Activated T-helper 1 cell treated with Interleukin-2 at 50 U/mL for 16 hours (primary cell): Measurements from ENCODE around the gene LAMC2.
"Not testable (repeated sequence)": the region's sequence is repeated elsewhere in the genome, so short reads cannot be mapped to it uniquely, and the experiment has no call there.

Source experiments
- DNase-seq: peaks from one replicate; pipeline ENCODE4 v3.0.0-alpha.2; 2020; ENCODE audit warnings: low read depth

The LAMC2 gene

GRCh38 chr1:183238071-183238470 lies 52.0 kb downstream of the LAMC2 start:
- no peak for DNase-seq

GRCh38 chr1:183239220-183239742 lies 53.2 kb downstream of the LAMC2 start:
- DNase-seq = no peak

DNA sequence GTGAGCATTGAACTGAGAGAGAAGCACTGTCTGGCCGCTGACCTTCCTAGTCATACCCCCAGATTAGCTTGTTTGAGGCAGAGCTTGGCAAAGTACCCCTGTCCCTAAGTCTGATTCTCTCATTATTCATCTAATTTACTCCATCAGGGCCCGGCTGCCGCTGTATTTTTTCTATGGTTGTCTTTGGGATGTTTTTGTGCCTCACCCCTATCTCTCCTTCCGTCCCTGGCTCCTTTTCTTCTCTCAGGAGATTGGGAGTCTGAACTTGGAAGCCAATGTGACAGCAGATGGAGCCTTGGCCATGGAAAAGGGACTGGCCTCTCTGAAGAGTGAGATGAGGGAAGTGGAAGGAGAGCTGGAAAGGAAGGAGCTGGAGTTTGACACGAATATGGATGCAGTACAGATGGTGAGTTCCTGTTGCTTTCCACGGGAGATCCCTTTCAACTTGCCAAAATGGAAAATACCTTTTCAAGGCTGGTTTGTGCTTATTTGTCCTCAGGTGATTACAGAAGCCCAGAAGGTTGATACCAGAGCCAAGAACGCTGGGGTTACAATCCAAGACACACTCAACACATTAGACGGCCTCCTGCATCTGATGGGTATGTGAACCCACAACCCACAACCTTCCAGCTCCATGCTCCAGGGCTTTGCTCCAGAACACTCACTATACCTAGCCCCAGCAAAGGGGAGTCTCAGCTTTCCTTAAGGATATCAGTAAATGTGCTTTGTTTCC lies 53.9 kb downstream of the LAMC2 start:
- DNase-seq = no peak

- DNase-seq = no peak
Observed at GRCh38 chr1:183240526-183240825, 54.4 kb downstream of the LAMC2 start.

GRCh38 chr1:183240853-183241252 lies 54.8 kb downstream of the LAMC2 start:
- not testable (repeated sequence) for DNase-seq

- no peak for DNase-seq
Observed at GRCh38 chr1:183241471-183241870, 55.4 kb downstream of the LAMC2 start.

GRCh38 chr1:183242556-183242955 lies 56.5 kb downstream of the LAMC2 start:
- DNase-seq = no peak

DNA sequence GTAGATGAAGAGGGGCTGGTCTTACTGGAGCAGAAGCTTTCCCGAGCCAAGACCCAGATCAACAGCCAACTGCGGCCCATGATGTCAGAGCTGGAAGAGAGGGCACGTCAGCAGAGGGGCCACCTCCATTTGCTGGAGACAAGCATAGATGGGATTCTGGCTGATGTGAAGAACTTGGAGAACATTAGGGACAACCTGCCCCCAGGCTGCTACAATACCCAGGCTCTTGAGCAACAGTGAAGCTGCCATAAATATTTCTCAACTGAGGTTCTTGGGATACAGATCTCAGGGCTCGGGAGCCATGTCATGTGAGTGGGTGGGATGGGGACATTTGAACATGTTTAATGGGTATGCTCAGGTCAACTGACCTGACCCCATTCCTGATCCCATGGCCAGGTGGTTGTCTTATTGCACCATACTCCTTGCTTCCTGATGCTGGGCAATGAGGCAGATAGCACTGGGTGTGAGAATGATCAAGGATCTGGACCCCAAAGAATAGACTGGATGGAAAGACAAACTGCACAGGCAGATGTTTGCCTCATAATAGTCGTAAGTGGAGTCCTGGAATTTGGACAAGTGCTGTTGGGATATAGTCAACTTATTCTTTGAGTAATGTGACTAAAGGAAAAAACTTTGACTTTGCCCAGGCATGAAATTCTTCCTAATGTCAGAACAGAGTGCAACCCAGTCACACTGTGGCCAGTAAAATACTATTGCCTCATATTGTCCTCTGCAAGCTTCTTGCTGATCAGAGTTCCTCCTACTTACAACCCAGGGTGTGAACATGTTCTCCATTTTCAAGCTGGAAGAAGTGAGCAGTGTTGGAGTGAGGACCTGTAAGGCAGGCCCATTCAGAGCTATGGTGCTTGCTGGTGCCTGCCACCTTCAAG lies 57.3 kb downstream of the LAMC2 start:
- DNase-seq = no peak

- DNase-seq = no peak
Observed at GRCh38 chr1:183244466-183244865, 58.4 kb downstream of the LAMC2 start.

DNA sequence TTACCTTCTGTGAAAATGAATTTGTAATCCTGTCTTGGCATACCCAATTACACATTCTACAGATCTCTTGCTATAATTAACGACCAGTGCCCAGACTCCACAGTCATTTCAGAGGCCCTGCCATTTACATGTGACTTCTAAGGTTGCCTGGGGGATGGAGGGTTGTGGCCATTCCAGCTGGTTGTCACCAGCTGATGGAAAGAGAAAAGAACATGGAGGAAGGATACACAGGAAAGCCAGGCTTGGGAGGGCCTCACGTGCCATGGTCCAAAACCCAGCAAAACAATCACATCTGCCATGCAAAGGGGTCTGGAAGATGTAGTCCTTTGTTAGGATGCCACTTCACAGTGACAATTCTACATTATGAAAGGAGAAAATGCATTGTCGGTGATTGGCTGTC lies 59.3 kb downstream of the LAMC2 start:
- no peak for DNase-seq

DNA sequence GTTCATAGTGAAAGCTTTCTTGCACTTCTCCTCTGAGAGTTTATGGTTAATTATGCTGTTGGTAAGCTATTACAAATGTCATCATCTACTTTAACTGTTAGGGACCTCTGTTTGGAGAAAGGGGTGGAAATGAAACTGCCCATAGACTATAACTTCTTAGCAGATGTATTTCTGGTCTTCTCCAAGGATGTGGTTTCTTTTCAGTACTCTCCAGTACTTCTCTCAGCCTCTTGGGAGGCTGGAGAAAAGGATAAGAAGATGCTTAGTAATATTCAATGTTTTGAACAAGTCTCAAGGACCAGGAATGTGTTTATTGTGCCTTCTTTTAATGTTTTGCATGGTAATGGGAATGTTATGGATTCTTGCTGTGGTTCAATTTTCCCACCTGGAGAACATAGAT lies 60.4 kb downstream of the LAMC2 start:
- no peak for DNase-seq

GRCh38 chr1:183247066-183247465 lies 61.0 kb downstream of the LAMC2 start:
- no peak for DNase-seq

- DNase-seq = no peak
Observed at GRCh38 chr1:183247484-183247883, 61.4 kb downstream of the LAMC2 start.

- DNase-seq = no peak
Observed at GRCh38 chr1:183247931-183248330, 61.9 kb downstream of the LAMC2 start.

- DNase-seq = no peak
Observed at GRCh38 chr1:183248989-183249691, 63.1 kb downstream of the LAMC2 start.

DNA sequence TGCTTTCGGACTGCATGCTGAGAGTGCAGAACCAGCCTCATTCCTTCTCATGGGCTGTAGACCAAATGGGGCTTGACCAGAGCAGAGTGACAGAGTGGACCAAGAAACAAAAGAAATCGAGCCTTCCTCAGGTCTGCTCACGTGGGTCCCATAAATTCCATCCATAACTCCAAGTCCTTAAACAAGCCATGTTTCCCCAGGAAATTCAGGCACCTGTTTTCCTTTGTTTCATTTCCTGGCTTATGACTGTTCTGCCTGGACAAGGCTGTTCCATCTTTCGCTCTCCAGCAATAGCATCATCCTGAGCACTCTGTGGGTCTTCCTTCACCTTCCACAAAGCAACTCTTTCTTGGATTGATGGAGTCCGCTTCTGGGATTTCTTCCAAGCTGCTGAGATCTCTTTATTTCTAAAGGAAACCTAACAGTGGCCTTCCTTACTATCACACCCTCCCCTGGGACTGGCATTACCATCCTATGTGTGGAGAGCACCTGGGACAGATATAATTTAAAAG lies 63.9 kb downstream of the LAMC2 start:
- DNase-seq = no peak

GRCh38 chr1:183251101-183251958 lies 65.3 kb downstream of the LAMC2 start:
- no peak for DNase-seq

DNA sequence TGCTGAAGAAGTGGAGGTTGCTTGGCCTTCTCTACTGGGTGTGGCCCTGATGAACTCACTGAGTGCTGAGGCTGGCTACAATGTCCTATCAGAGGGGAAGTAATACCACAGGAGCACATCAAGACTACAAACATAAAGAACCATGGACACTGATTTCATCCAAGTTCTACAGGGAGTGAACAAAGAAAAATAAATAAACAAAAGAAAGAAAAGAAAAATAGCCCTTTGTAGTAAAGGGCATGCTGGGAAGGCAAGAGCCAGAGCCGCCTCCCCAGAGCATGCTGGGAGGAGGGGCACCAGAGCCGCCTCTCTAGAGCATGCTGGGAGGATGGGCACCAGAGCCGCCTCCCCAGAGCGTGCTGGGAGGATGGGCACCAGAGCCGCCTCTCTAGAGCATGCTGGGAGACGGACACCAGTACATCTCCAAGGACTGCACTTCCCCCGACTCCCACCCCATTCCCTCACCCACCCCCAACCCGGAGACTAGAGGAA lies 65.9 kb downstream of the LAMC2 start:
- DNase-seq = no peak

DNA sequence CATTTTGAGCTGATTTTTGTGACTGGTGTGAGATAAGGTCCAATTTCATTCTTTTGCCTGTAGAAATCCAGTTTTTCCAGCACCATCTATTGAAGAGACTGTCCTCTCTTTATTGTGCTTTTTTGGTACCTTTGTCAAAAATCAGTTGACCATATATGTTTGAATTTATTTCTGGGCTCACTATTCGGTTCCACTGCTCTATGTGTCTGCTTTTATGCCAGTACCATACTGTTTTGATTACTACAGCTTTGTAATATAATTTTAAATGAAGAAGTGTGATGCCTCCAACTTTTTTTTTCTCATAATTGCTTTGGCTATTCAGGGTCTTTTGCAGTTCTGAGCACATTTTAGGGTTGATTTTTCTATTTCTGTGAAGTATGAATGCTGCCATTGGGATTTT lies 69.0 kb downstream of the LAMC2 start:
- DNase-seq = no peak

DNA sequence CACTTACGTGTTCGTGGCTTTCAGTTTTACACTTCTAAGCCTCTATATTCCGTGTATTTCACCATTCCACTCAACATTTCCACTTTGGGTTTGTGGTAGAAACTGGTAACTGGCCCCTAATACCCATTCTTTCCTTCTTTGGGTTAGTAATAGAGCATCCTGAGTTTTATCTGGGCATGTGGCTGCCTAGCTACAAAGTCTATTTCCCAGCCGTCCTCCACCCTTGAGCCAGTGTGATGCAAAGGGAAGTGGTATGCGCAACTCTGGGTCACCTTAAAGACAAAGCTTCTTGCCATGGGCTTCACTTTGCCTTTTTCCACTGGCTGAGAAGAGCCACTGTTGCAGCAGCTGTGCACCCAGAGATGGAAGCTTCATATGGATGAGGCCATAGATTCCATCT lies 73.9 kb downstream of the LAMC2 start:
- DNase-seq = no peak

DNA sequence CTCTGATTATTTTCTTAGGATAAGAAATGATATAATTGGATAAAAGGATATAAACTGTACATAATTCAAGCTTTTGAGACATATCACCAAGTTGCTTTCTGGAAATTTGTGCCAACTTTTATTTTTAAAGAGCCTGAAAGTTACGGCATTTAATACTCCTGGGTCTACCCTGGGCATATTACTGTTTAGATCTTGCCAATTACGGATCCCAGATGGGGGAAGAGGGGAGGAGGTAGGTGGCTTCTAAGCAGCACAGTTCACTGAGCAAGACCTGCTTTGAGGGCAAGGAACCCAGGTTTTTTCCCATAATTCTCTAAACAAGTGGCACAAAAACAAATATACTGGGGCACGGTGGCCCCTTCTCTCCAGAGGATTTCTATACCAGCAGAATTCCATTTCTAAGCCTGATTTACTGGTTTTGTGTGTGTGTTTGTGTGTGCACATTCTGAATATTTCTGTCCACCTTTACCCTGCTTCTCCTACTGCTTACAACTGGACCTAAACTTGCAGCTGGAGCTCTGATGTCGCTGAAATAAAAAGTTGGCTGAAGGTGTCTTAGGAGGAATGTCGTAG lies 76.7 kb downstream of the LAMC2 start:
- no peak for DNase-seq
